GM06990 (cell line): ENCODE measurements around the gene PRMT7.

Source experiments
- DNase-seq: peaks from one replicate; pipeline ENCODE4 v3.0.0-alpha.2; 2011; ENCODE audit not compliant: insufficient read length; ENCODE audit errors: extremely low read depth
- H3K27me3 ChIP-seq: replicated peaks from 2 replicates; pipeline ENCODE4 v1.6.0; 2011; ENCODE audit warnings: low read length; ENCODE audit not compliant: control insufficient read depth, insufficient read depth
- H3K36me3 ChIP-seq: 2 replicates; pipeline ENCODE4 v1.5.1; 2011; ENCODE audit warnings: low read length; ENCODE audit not compliant: control insufficient read depth, insufficient read depth
- H3K4me3 ChIP-seq: replicated peaks from 2 replicates; pipeline ENCODE4 v1.5.1; 2011; ENCODE audit warnings: low read depth, mild to moderate bottlenecking, control low read depth, low read length
- TF ChIP-seq, protein P1 (sequence below): IDR thresholded peaks from 2 replicates; pipeline ENCODE4 v1.5.1; 2011; ENCODE audit warnings: low read length, control low read depth, mild to moderate bottlenecking, inconsistent platforms; ENCODE audit not compliant: insufficient read depth, poor library complexity, severe bottlenecking

Gene PRMT7

DNA sequence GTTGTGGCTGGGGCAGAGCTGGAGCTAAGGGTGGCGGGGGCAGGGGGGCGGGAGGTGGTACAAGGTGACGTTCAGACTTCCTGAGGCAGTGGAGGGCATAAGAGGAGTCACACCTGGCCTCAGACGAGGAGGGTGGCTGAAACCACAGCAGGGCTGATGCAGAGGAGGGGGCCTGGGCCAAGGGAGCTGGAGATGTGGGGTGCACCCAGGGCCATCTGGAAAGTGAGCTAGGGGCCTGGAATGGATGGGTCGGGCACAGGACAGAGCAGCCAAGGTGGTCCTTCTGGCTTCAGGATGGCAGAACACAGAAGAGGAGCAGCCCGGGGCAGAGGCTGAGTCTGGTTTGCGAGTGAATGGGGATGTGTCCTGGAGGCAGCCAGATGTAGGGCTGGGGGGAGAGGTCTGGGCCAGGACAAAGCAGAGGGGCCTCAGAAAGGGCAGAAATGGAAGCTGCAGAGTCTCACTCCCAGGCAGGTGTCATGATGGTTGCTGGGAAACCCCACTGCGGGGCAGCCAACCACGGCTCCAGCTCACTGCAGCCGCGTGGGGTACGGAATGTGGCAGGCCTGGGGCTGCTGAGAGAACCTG lies 57.6 kb downstream of the PRMT7 start:
- Histone ChIP-seq H3K4me3 (no peak overlapping the region), H3K36me3 (no peaks in the 10 kb centered on the region), H3K27me3 (no peaks in the 10 kb centered on the region; the same call in 1 of the 2 replicates)
- TF ChIP-seq, protein P1, sequence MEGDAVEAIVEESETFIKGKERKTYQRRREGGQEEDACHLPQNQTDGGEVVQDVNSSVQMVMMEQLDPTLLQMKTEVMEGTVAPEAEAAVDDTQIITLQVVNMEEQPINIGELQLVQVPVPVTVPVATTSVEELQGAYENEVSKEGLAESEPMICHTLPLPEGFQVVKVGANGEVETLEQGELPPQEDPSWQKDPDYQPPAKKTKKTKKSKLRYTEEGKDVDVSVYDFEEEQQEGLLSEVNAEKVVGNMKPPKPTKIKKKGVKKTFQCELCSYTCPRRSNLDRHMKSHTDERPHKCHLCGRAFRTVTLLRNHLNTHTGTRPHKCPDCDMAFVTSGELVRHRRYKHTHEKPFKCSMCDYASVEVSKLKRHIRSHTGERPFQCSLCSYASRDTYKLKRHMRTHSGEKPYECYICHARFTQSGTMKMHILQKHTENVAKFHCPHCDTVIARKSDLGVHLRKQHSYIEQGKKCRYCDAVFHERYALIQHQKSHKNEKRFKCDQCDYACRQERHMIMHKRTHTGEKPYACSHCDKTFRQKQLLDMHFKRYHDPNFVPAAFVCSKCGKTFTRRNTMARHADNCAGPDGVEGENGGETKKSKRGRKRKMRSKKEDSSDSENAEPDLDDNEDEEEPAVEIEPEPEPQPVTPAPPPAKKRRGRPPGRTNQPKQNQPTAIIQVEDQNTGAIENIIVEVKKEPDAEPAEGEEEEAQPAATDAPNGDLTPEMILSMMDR = no peak
- DNase-seq = no peak

GRCh38 chr16:68369168-68369567 lies 58.3 kb downstream of the PRMT7 start:
- TF ChIP-seq, protein P1 = no peak
- Histone ChIP-seq H3K27me3 (no peaks in the 10 kb centered on the region; the same call in 1 of the 2 replicates), H3K36me3 (no peaks in the 10 kb centered on the region), H3K4me3 (no peak overlapping the region)
- DNase-seq = no peak

DNA sequence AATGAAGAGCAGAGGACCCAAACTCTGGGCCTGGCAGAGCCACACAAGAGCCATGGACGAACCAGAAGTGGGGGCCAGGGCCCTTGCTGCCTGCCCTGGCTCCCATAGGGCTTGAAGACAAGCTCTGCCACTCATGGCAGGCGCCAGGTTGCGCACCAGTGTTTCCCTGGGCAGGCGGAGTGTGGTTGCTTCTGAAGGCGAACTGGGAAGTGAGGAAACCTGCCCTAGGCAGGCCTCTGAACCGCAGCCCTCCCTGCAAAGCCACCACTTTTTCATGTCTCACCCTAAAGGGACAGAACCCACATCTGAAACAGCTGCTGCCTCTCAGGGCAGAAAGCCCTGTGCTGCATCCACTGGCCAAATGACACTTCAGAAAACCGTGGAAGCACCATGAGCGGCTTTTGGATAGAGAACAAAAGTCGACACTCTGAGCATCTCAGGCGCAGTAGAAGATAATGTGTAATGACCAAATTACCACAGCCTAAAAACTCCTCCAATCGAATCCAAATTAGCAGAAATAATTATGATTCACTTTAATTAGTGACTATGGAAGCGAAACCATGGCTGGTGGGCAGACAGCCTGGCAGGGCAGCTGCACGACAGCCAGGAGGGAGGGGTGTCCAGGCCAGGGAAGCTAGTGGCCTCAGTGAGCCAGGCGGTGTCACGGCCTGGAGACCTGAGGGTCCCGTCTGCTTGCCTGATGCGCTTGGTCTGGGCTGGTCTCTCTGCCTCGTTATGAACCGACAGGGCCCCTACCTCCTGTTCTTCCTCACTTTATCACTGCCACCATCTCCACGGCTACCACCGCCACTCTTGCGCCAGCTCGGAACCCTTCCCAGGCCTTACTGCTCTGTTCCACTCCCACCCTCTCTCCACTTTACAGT lies 59.1 kb downstream of the PRMT7 start:
- no peak overlapping the region for H3K4me3 ChIP-seq
- no peaks in the 10 kb centered on the region for H3K36me3 ChIP-seq
- TF ChIP-seq, protein P1 = no peak
- H3K27me3 ChIP-seq = no peaks in the 10 kb centered on the region; the same call in 1 of the 2 replicates
- peak; percentile 63 for DNase-seq

GRCh38 chr16:68370581-68371275 lies 59.9 kb downstream of the PRMT7 start:
- DNase-seq = no peak
- Histone ChIP-seq H3K36me3 (no peaks in the 10 kb centered on the region), H3K4me3 (no peak overlapping the region), H3K27me3 (no peaks in the 10 kb centered on the region; the same call in 1 of the 2 replicates)
- TF ChIP-seq, protein P1 = no peak

DNA sequence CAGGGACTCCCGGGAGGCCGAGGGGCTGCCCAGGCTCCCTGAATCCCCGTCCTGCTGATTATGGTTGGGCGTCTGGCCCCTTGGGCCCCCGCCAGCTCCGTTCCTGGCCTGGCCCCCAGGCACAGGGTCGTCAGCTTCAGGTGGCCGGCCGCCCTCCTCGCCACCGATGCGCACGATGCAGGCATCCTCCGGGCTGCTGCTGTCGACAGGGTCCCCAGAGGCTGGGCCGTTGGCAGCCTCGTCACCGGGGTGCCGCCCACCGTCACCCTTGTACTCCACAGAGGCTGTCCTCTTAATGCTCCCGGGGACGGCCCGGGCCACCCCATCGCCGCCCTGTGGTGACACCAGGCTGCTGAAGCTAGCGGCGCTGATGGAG lies 60.4 kb downstream of the PRMT7 start:
- H3K4me3 ChIP-seq = no peak overlapping the region
- no peak for DNase-seq
- H3K36me3 ChIP-seq = no peaks in the 10 kb centered on the region
- no peaks in the 10 kb centered on the region; the same call in 1 of the 2 replicates for H3K27me3 ChIP-seq
- TF ChIP-seq, protein P1 = no peak
